Kidney glomerular epithelial cell (primary cell): ENCODE data around the gene LRP5.
"Not testable (repeated sequence)": the region's sequence is repeated elsewhere in the genome, so short reads cannot be mapped to it uniquely, and the experiment has no call there.

Experiments
- DNase-seq: peaks from one replicate; lab custom pipeline; 2025; lab: John Stamatoyannopoulos, UW

Gene LRP5

GRCh38 chr11:68423481-68423880 is 111.1 kb downstream of the LRP5 start:
- DNase-seq, result no peak

GRCh38 chr11:68424101-68424632 is 111.8 kb downstream of the LRP5 start:
- no peak for DNase-seq

- DNase-seq, result no peak
These were observed 112.8 kb downstream of the LRP5 start for GRCh38 chr11:68424981-68425865.

GRCh38 chr11:68425866-68426380 is 113.5 kb downstream of the LRP5 start:
- DNase-seq, result no peak

- DNase-seq, result no peak
These were observed 117.3 kb downstream of the LRP5 start for GRCh38 chr11:68429661-68430060.

GRCh38 chr11:68430384-68430783 is 118.0 kb downstream of the LRP5 start:
- no peak for DNase-seq

- no peak for DNase-seq
These were observed 118.4 kb downstream of the LRP5 start for GRCh38 chr11:68430801-68431200.

- no peak for DNase-seq
These were observed 119.7 kb downstream of the LRP5 start for GRCh38 chr11:68431984-68432645.

- no peak for DNase-seq
These were observed 120.5 kb downstream of the LRP5 start for GRCh38 chr11:68432874-68433273.

DNA sequence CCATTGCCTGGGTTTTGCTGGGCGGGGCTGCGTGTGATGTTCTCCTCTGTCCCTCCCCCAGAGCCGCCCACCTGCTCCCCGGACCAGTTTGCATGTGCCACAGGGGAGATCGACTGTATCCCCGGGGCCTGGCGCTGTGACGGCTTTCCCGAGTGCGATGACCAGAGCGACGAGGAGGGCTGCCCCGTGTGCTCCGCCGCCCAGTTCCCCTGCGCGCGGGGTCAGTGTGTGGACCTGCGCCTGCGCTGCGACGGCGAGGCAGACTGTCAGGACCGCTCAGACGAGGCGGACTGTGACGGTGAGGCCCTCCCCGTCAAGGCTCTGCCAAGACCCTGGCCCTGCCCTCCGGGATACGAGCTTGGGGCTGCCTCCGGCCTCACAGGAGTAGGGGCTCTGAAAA is 121.2 kb downstream of the LRP5 start:
- DNase-seq, result no peak

- not testable (repeated sequence) for DNase-seq
These were observed 121.8 kb downstream of the LRP5 start for GRCh38 chr11:68434159-68434558.

- DNase-seq, result no peak
These were observed 123.9 kb downstream of the LRP5 start for GRCh38 chr11:68436162-68436888.

DNA sequence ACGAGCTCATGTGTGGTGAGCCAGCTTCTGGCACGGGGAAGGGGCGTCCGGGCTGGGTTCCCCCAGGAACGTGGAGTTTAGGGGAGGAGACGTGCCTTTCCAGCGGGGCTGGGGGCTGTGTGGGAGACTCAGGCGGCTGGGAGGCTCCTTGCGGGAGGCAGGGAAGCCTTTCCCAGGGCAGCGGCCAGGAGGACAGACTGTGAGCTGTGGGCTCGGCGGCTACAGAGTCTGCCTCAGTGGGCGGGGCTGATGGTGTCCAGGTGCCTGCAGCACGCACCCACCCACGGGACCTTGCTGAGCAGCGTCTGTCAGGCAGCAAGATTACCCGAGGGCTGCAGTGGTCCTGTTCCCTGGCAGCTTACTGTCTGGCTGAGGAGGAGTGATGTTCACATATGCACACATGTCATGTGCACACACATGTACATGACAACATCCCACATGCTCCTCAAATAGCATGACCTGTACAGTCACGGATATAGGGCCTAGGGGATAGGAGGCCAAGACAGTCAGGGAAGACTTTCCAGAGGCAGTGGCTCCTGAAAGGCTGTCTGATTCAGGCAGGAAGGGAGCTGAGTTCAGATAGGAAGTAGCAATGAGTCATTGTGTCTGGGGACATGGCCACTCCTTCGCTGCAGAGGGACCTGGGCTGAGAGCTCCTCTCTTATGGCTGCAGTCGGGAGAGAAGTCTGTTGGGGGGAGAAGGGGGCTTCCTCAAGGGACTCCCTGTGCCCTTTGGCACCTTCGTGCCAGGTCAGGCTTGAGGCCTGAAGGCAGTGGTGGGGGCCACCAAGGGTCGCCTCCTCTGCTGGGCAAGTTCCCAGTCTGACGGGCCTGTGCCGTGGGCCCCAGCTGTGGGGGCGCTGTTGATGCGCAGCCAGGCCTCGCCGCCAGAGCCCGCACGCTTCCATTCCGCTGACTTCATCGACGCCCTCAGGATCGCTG is 124.9 kb downstream of the LRP5 start:
- no peak for DNase-seq

DNA sequence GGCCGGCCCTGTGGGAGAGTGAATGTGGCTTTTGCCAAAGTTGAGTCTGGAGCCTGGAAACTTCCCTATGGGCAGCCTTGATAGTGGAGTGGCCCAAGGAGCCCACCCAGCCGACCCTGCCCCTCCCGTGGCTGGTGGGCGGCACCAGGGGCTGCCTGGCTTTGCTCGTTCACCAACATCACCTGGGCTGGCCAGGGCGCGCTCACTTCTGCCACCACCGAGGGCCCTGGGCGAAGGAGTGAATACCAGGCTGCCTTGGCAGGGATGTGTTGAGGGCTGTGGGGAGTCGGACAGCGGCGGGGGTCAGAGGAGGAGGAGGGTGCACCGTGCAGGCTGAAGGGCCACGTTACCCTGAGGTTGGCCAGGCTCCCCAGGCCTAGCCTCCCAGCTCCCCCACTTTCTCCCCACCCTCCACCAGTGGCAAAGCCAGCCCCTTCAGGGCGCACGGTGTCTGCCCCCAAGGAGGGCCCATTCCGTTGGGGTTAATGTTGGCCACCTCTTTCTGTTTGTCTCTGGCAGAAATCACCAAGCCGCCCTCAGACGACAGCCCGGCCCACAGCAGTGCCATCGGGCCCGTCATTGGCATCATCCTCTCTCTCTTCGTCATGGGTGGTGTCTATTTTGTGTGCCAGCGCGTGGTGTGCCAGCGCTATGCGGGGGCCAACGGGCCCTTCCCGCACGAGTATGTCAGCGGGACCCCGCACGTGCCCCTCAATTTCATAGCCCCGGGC is 125.7 kb downstream of the LRP5 start:
- DNase-seq, result no peak

- no peak for DNase-seq
These were observed 126.4 kb downstream of the LRP5 start for GRCh38 chr11:68438658-68439259.

DNA sequence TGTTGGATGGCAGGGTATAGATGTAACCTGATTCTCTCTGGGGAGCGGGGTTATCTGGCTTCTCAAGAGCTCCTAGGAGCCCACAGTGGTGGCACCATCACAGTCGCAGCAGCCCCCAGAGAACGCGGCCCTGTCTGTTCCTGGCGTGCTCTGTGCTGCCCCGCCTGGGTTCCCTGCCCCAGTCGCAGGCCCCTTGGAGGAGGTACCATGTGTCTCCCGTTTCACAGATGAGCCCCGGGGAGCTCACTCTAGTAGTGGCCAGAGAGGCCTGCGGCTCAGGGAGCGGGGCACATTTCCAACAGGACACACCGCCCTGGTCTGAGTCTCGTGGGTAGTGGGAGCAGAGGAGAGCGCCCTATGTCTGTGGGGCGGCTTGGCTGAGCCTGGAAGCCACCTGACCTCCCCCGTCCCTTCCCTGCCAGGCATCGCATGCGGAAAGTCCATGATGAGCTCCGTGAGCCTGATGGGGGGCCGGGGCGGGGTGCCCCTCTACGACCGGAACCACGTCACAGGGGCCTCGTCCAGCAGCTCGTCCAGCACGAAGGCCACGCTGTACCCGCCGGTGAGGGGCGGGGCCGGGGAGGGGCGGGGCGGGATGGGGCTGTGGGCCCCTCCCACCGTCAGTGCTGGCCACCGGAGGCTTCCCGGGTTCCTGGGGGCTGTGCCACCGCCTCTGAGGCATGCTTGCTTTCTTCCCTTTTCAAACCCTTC is 127.1 kb downstream of the LRP5 start:
- DNase-seq, result no peak

DNA sequence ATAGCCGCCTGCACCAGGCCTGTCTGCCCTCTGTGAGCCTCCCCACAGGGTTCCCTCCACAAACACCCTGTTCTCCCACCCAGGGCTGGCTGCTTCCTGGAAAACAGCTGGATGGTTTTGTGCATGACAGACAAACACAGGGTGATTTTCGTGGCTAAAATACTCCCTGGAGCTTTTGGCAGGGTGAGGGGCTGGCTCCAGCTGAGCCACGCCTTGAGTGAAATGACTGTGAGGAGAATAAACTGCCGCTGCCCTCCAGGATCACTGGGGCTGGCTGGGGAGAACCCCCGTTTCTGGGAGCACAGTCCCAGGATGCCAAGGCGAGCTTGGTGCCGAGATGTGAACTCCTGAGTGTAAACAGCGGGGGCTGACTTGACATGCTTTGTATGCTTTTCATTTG is 127.8 kb downstream of the LRP5 start:
- DNase-seq, result no peak

GRCh38 chr11:68441466-68442230 is 129.3 kb downstream of the LRP5 start:
- DNase-seq, result no peak

GRCh38 chr11:68442433-68442832 is 130.0 kb downstream of the LRP5 start:
- DNase-seq, result no peak
